ENCODE data around the gene SLITRK3.
"Not testable (repeated sequence)": the region's sequence is repeated elsewhere in the genome, so short reads cannot be mapped to it uniquely, and the experiment has no call there.

Gene SLITRK3

DNA sequence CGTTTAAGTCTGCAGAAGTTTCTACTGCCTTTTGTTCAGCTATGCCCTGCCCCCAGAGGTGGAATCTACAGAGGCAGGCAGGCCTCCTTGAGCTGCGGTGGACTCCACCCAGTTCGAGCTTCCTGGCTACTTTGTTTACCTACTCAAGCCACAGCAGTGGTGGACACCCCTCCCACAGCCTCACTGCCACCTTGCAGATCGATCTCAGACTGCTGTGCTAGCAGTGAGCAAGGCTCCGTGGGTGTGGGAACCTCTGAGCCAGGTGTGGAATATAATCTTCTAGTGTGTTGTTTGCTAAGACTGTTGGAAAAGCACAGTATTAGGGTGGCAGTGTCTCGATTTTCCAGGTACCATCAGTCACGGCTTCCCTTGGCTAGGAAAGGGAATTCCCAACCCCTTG, 56.3 kb downstream of the SLITRK3 start:
- H2BK15ac ChIP-seq (ENCODE audit: low read depth, poor library complexity, severe bottlenecking); H3K9me3 ChIP-seq (ENCODE audit: control insufficient read depth, low read length); H3K4me1 ChIP-seq (ENCODE audit: control insufficient read depth, insufficient read depth, low read depth, low read length); H3K4me2 ChIP-seq (ENCODE audit: low read length, poor library complexity, severe bottlenecking); H3K4ac ChIP-seq (ENCODE audit: low read depth in 1 of 2, low read length in 2 of 2); DNase-seq; H3K4me3 ChIP-seq (ENCODE audit: insufficient read depth in 1 of 2, low read depth in 1 of 2, low read length in 2 of 2); H3K27ac ChIP-seq (ENCODE audit: low read length, poor library complexity, severe bottlenecking); H2AK5ac ChIP-seq (ENCODE audit: low read length, severe bottlenecking); H3K23ac ChIP-seq (ENCODE audit: low read length in 2 of 2); H3K14ac ChIP-seq (ENCODE audit: low read length in 2 of 2); H3K18ac ChIP-seq (ENCODE audit: low read depth in 1 of 2, low read length in 2 of 2); H4K91ac ChIP-seq (ENCODE audit: low read length); H2BK120ac ChIP-seq (ENCODE audit: low read depth, low read length); H3K9ac ChIP-seq (ENCODE audit: low read length); H3K27me3 ChIP-seq (ENCODE audit: control insufficient read depth in 1 of 2, insufficient read depth in 1 of 2, low read length in 2 of 2); H2BK5ac ChIP-seq (ENCODE audit: low read depth, low read length, poor library complexity, severe bottlenecking); H3K79me1 ChIP-seq (replicated peaks; ENCODE audit: low read length, poor library complexity, severe bottlenecking); H3K36me3 ChIP-seq (ENCODE audit: control insufficient read depth in 1 of 2, insufficient read depth in 2 of 2, low read depth in 1 of 2, low read length in 2 of 2); H2BK12ac ChIP-seq (ENCODE audit: low read length in 2 of 2); H2AFZ ChIP-seq (ENCODE audit: low read depth, low read length); H4K8ac ChIP-seq (ENCODE audit: low read length): not testable (repeated sequence)
- WGBS, result 61% methylated on average over 7 of the region's 7 CpGs

Data from mesenchymal stem cell (in vitro differentiated cells and primary cell).